Activated CD8-positive, alpha-beta memory T cell treated with anti-CD3 and anti-CD28 coated beads, Interleukin-2, amount 50 U/mL, for 24 hours (primary cell): ENCODE results near the gene IDUA.
"Not testable (repeated sequence)": the region's sequence is repeated elsewhere in the genome, so short reads cannot be mapped to it uniquely, and the experiment has no call there.

Source experiments
- DNase-seq: peaks from one replicate; pipeline ENCODE4 v3.0.0-alpha.2; 2020; ENCODE audit errors: extremely low read depth

IDUA gene

DNA sequence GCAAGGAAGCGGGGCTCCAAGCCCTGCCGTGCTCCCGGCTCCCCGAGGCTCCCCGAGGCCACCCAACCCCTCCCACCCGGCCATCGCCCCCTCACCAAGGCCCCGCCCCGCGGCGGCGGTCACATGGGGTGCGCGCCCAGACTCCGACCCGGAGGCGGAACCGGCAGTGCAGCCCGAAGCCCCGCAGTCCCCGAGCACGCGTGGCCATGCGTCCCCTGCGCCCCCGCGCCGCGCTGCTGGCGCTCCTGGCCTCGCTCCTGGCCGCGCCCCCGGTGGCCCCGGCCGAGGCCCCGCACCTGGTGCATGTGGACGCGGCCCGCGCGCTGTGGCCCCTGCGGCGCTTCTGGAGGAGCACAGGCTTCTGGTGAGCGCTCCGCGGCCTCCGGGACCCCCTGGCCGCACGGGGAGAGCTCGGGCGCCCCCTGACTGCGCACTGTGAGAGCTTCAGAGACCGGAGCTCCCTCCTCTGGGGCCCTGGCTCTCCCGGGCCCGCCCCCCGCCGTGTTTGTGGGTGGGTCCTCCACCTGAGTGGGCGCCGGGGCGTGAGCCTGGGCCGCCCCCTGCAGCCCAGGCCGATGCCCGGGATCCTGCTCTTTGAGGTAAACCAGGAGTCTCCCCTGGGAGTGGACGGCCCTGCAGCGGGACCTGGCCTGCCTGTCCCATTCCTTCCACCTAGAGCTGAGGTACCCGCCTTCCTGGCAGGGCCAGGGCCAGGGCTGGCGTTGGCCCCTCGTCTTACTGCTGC is at the start of gene IDUA:
IDUA (plus strand) TSS at position 166 of the 745 bp plus-strand sequence; CDS start at position 207, 41 bp downstream.
- DNase-seq = peak; percentile 58

DNA sequence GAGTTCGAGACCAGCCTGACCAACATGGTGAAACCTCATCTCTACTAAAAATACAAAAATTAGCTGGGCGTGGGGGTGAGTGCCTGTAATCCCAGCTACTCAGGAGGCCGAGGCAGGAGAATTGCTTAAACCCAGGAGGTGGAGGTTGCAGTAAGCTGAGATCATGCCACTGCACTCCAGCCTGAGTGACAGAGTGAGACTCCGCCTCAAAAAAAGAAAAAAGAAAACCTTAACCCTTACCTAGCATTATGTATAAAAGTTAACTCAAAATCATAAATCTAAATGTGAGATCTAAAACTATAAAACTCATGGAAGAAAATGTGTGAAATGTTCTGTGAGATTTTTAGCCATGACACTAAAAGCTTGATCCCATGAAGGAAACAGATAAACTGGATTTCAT is 47.3 kb upstream of the IDUA start:
- DNase-seq = not testable (repeated sequence)

DNA sequence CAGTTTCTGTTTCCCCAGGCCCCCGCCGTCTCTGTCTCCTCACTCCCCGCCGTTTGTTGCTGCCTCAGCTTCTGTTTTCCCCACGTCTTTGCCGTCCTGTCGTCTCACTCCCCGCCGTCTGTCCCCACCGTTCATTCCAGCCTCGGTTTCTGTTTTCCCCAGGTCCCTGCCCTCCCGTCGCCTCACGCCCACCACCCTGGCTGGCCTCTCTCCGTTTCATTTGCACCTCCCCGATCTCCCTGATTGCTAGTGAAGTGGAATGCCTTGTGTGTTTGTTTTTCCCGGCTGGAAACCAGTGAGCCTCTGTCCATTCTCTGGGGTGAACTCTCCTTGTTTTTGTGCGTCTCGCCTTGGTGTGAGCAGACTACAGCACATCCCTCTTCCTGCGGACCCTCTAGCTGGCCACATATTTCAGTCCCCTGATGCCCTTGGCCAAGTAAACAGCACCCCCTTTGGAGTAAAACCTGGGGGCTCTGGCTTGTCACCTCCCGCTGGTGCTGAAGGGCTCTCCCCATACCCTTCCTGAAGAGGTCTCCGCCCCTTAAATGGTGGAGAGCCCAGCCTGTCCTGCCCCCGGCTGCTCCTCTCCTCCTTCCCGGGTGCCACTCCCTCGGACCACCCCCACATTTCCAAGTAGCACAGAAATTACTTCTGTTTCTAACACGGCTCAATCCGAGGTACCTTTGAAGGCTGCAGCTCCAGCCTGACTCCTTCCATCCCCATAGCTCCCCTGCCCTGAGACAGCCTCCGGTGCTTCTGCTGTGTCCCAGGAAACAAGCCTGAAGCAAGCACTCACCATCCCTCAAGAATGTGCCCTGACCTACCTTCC is 41.4 kb upstream of the IDUA start:
- no peak for DNase-seq

DNA sequence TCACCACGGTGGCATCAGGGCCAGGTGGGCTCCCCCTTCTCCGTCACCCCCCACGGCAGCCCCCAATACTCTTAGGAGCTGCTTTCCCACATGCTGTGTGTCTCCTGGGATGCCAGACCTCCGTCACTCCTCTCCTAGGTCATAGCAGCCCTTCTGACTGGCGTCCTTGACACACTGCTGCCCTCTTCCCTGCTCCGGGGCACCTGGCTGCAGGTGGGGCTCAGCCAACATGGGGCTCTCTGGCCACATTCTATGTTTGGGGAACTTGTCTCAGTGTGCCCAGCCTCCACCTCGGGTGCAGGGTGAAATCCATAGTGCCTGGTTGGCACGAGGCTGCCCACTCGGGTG is 40.8 kb upstream of the IDUA start:
- DNase-seq = no peak

DNA sequence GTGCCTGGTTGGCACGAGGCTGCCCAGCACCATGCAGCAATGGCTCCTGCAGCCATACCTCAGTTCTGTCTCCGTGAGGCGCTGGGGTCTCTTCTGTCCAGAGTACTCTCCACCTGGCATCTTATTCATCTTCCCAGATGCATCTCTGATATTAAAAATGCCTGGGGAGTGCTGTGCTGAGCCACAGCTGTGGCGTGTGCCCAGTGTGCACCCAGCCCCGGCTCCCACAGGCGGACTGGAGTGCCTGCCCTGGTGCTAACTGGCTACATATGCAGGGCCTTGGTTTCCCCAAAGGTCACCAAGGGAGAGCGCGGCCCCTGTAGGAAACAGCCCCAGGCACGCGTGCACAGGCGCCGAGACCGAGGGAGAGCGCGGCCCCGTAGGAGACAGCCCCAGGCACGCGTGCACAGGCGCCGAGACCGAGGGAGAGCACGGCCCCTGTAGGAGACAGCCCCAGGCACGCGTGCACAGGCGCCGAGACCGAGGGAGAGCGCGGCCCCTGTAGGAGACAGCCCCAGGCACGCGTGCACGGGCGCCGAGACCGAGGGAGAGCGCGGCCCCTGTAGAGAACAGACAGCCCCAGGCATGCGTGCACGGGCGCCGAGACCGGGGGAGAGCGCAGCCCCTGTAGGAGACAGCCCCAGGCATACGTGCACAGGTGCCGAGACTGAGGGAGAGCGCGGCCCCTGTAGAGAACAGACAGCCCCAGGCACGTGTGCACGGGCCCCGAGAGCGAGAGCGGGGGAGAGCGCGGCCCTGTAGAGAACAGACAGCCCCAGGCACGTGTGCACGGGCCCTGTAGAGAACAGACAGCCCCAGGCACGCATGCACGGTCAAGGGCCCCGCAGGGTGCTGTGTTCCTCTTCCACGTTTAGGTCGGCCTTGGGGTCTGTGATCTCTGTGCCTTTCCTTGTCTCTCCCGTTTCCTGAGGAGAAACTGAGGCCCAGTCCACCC is 40.0 kb upstream of the IDUA start:
- DNase-seq = no peak

DNA sequence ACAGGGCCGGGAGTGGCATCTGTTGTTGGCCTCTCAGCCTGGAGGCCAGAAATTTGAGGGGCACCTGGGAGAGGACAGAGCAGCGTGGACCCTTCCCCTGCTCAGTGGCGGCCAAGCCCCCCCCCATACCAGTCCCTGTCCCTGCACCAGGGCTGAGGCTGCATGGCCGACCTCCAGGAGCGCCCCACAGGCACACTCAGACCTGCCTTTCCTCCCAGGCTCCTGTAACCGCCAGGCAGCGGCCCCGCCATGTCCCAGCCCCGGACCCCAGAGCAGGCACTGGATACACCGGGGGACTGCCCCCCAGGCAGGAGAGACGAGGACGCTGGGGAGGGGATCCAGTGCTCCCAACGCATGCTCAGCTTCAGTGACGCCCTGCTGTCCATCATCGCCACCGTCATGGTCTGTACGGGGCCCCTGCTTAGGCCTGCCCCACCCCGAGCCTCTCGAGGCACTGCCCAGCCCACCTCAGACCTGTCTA is 39.3 kb upstream of the IDUA start:
- no peak for DNase-seq

DNA sequence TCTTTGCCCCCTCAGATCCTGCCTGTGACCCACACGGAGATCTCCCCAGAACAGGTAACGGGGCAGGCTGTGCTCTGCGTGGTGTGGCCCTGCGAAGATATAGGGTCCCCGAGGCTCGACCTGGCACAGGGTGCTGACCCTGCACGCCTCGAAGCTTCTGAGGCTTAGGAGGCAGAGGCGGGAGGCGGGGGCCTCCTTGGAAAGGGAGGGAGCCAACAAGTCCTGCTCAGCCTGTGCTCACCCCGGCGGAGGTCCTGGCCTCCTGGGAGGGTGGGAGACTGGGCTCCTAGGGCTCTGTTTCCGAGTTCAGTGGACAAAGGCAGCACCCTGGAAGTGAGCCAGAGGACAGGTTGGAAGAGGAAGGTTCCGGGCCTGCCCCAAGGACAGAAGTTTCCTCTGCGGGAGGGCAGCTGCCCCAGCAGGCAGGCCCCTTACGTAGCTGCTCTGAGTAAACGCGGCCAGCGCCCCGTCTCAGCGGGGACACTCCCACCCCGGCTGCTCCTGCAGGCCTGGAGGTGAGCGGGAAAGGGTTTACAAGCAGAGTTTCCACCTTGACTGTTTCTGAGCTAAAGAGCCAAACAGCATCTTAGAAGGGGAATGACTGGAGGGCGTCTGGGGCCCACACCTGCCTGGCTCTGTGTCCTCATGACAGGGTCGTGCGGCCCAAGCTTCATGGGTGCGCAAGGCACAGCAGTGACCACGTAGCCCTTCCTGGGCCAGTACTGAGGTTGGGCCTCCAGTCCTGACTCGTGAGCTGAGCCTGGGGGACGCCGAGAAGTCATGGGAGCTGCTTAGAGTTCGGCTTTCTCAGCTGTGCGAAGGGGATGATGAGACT is 38.5 kb upstream of the IDUA start:
- DNase-seq = no peak

DNA sequence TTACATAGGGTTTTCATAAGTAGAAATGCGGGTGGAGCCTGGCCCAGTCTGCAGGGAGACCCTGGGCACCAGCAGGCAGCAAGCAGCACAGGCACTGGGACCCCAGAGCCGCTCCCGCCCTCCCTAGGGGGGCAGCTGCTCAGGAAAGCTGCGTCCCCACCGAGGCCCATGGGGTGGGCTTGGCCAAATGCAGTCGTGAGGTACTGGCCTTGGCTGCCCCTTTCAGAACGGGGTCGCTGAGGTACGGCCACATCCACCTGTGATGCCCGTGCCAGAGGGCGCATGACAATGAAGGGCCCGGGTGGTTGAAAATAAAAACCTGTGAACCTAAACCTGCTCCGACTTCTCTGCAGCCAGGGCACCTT is 37.9 kb upstream of the IDUA start:
- DNase-seq = no peak

DNA sequence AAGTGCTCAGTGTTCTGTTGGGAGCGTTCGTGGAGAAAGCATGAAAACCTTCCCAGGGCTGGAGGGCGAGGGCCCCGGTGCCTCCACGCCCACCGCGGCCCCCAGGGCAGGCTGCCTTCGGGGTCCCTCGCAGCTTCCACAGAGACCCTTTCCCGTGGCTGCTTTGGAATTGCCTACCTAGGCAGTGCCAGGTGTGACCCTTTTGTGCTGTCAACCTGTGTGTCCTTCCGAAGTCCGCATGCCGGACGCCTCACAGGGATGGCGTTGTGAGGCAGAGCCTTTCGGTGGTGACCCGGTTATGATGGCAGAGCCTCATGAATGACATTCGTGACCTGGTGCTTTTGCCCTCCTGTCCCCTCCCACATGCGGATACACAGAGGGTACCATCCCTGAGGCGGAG is 37.2 kb upstream of the IDUA start:
- DNase-seq = no peak

DNA sequence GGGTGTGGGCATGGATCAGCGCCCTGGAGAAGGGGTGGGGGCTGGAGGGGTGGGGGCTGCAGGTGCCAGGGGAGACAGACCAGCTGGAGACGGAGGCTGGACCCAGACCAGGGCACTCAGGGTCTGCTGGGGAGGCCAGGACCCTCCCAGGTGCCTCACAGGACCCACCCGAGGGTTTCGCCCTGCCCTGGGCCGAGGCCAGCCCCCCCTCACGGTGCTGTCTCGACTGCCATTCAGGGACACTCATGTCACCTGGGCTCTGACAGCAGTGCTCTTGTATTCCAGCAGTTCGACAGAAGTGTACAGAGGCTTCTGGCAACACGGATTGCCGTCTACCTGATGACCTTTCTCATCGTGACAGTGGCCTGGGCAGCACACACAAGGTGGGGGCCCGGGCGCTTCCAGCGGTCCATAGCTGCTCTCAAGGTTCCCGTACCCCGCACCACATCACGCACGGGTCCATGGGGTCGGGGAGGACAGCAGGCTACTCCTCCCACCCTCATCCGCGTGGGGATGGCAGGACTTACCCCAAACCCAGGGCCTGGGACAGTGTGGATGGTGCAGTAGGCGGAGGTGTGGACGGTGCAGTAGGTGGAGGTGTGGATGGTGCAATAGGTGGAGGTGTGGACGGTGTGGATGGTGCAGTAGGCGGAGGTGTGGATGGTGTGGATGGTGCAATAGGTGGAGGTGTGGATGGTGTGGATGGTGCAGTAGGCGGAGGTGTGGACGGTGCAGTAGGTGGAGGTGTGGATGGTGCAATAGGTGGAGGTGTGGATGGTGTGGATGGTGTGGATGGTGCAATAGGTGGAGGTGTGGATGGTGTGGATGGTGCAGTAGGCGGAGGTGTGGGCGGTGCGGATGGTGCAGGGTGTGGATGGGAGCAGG is 36.5 kb upstream of the IDUA start:
- DNase-seq = no peak

DNA sequence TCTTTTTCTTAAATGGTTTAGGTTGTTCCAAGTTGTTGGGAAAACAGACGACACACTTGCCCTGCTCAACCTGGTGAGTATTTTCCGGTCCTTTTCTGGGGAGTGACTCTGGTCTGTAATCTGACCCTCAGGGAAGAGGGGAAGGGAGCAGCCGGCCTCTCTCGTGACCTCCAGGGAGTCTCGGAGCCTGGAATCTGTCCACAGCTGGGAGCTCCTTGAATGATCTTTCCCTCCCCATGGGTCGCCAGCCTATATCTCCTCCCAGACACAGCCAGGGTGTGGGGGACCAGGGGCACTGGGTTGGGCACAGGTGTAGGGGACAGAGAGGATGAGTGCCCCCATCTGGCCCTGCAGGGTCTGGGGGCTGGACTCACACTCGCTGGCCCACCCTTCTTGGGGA is 35.7 kb upstream of the IDUA start:
- no peak for DNase-seq

DNA sequence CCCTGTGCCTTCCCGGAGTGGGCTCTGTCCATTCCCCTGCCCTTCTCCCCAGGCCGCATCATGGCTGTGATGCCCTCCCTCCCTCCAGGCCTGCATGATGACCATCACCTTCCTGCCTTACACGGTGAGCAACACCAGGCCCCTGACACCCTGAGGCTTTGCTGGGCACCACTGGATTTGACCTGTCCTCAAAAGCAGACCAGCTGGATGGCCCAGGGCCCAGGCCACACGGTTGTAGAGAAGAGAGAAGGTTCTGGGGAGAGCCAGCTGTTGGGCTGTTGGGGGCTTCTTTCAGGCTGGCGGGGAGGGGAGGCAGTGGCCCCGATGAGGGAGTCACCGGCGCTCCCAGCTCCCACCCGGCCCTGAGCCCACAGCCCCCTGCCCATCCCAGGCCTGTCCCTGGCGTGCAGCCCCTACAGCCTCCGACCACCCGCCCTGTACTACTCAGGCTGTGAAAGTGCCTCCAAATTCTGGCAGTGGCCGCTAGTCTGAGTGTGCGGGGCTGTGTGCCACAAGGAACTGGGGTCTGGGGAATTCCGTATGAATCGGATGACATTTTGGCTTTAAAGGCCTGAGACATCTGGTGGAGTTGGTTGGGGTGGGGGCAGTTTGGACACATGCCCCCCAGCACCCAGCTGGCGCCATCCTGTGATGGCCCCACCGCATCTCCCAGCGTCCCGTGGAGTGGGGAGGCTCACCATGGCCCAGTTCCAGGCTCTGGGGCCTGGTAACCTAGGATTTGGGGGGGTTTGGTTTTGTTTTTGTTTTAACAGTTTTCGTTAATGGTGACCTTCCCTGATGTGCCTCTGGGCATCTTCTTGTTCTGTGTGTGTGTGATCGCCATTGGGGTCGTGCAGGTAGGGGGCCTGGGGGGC is 35.0 kb upstream of the IDUA start:
- no peak for DNase-seq

DNA sequence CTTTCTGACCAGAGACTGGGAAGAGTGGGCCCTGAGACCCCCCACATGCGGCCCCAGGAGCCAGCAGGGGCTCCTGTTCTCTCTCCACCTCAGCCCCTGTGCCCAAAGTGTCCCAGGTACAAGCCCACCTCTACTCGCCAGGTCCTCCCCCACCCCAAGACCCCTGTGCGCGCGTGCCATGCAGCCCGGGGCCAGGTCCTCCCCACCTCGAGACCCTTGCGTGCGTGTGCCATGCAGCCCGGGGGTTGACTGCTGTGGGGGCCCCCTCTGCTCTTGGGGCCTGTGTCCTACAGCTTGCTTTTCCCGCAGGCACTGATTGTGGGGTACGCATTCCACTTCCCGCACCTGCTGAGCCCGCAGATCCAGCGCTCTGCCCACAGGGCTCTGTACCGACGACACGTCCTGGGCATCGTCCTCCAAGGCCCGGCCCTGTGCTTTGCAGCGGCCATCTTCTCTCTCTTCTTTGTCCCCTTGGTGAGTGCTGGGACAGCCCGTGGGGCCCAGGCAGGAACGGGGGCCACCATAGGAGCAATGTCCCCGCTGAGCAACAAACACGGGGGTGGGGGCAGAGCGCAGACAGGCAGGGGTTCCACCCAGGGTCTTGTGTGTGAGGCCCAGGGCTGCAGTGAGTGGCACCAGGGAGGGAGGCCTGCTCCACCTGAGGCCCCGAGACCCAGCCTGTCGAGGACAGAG is 33.8 kb upstream of the IDUA start:
- no peak for DNase-seq

DNA sequence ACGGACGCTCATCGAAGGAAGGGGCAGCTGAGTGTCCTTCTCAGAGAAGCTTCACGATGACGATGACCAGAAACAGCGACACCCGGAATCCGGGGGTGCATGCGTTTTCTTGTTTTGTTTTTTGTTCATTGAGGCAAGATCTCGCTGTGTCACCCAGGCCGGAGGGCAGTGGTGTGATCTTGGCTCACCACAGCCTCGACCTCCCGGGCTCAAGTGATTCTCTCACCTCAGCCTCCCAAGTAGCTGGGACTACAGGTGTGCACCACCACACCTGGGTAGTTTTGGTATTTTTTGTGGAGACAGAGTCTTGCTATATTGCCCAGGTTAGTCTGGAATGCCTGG is 33.3 kb upstream of the IDUA start:
- DNase-seq = no peak

DNA sequence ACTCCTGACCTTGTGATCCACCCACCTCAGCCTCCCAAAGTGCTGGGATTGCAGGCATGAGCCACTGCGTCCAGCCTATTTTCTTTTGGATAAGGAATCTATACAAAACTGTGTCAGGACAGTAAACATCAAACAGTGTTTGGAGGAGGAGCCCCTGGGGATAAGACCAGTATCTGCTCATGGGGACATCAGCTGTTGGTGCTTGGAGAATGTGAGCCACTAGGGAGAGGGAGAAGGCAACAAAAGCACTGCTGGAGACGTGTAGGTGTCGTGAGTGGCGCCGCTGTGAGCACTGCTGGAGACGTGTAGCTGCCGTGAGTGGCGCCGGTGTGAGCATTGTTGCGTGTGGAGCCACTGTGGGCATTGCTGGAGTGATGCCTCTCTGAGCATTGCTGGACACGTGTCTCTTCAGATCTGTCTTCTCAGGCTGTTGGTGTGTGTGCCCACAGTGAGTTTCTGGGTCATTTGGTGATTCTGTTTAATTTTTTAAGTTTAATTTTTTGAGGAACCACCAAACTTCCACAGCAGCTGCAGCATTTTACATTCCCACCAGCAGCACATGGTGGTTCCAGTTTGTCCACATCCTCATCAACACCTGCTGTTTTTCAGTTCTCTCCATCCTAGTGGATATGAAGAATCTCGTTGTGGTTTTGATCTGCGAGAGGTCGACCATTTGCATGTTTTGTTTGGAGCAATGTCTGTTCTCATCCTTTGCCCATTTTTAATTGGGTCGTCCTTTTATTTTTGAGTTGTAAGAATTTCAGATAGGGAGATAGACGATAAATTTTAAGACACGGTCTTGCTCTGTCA is 32.4 kb upstream of the IDUA start:
- no peak for DNase-seq

DNA sequence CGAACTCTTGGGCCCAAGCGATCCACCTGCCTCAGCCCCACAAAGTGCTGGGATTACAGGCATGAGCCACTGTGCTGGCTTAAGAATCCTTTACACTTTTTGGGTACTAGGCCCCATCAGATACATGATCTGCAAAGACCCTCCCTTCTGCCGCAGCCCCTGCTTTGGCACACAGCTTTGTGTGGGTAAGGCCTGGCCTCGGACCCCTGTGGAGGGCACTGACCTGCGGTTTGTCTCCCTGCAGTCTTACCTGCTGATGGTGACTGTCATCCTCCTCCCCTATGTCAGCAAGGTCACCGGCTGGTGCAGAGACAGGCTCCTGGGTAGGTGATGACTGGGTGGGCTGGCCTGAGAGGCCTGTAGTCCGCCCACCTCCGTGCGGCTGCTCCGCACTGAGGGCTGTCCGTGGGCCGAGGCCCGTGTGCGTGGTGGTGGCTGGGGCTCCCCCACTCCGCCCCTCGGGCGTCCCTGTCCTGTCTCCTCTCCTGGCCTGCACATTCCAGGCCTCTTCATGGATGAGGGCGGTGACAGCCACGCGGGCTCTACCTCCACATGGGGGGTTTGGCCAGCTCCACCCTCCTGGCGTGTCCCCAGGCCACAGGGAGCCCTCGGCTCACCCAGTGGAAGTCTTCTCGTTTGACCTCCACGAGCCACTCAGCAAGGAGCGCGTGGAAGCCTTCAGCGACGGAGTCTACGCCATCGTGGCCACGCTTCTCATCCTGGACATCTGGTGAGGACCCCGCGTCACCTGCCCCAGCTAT is 31.5 kb upstream of the IDUA start:
- no peak for DNase-seq

DNA sequence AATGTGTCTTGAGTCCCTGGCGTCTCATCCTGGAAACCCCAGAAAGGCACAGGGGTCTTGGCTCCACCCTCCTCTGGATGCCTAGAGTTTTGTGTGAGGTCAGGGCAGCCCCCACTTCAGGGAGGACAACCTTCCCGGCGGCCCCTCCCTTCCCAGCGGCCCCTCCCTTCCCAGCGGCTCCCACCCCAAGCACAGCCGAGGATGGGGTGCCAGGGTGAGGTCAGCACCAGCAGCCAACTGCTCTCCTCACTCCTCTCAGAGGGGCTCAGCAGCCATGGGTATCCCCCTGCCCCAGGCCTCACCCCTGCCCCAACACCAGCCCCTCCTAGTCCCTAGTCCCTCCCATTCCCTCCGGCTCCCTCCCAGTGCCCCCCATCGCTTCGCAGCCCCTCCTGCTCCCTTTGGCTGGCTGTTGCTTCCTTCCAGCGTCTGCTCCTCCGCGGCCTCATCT is 30.9 kb upstream of the IDUA start:
- no peak for DNase-seq
